ENCODE measurements around the gene GPRIN3. TPM values are rescaled to one million over a fixed set of nuclear protein-coding genes. Genes with fewer than 3 reads are reported as not detected.

Gene GPRIN3
- total and polyA plus RNA-seq, 2 donors (not counting 3 experiments of a cell fraction or from before 2014, with no cell fraction given) = 0.17 to 2.2 TPM

- Histone ChIP-seq H3K9me1 (replicated peaks; ENCODE audit: control insufficient read depth, extremely low read depth, insufficient read depth, low read length) (no peaks in the 10 kb centered on the region), H4K20me1 (replicated peaks; ENCODE audit: control insufficient read depth, extremely low read depth, insufficient read depth, low read length) (no peaks in the 10 kb centered on the region), H3K36me3 (ENCODE audit: control insufficient read depth in 2 of 2, extremely low read depth in 1 of 2, insufficient read depth in 2 of 2, low read length in 2 of 2) (no peaks in the 10 kb centered on the region), H3K4me3 (replicated peaks in 1 of 3; ENCODE audit: insufficient read depth in 1 of 3, low read depth in 1 of 3, low read length in 3 of 3) (no peak overlapping the region), H3K4me2 (ENCODE audit: insufficient read depth, low read length) (no peak overlapping the region), H3K27me3 (ENCODE audit: control insufficient read depth in 2 of 2, insufficient read depth in 2 of 2, low read length in 2 of 2) (no peaks in the 10 kb centered on the region), H3K9me3 (replicated peaks; ENCODE audit: control insufficient read depth, insufficient read depth, low read length) (no peaks in the 10 kb centered on the region), H2AFZ (ENCODE audit: low read depth, low read length) (no peak overlapping the region), H3K27ac (ENCODE audit: insufficient read depth, low read depth, low read length) (no peak overlapping the region), H3K79me2 (ENCODE audit: control insufficient read depth, insufficient read depth, low read length) (no peaks in the 10 kb centered on the region), H3K9ac (replicated peaks; ENCODE audit: extremely low read depth, insufficient read depth, low read length) (no peak overlapping the region), H3K4me1 (ENCODE audit: control insufficient read depth, extremely low read depth, insufficient read depth, low read length) (no peaks in the 10 kb centered on the region)
- CTCF ChIA-PET = no interaction called here
- intact Hi-C loops (cut with micrococcal nuclease) (no loop called here), dilution Hi-C loops (cut with MboI; ENCODE audit: extremely low pct_ligation_motif_present, low sequenced_read_pairs) (no loop called here)
- FAIRE-seq = no peak
- BruUV-seq (replicated peaks) = no TSS peak
- POLR2A ChIA-PET = no interaction called here
- no peak for TF ChIP-seq GATA2 (IDR thresholded peaks at IDR 0.05; ENCODE audit: insufficient read depth, insufficient read length, low read depth, low read length)
- no peak for TF ChIP-seq POLR2AphosphoS5 (IDR thresholded peaks at IDR 0.05; ENCODE audit: insufficient read depth, low read depth, low read length)
- no peak for TF ChIP-seq EZH2 (IDR thresholded peaks at IDR 0.05; ENCODE audit: borderline replicate concordance, low read depth, low read length, severe bottlenecking)
- no peak for TF ChIP-seq CTCF (IDR thresholded peaks at IDR 0.05; ENCODE audit: extremely low read depth in 1 of 2, insufficient read depth in 1 of 2, low read depth in 1 of 2, low read length in 2 of 2)
- no peak for TF ChIP-seq MYC (IDR thresholded peaks at IDR 0.05; ENCODE audit: low read depth, low read length)
- no peak for TF ChIP-seq MAX (IDR thresholded peaks at IDR 0.05; ENCODE audit: insufficient read depth, insufficient read length)
- TF ChIP-seq POLR2A (IDR thresholded peaks at IDR 0.05; ENCODE audit: low read depth, low read length) = no peak
- TF ChIP-seq JUN (IDR thresholded peaks at IDR 0.05; ENCODE audit: borderline replicate concordance, insufficient read depth, insufficient read length, low read depth) = no peak
- no peak for TF ChIP-seq FOS (IDR thresholded peaks at IDR 0.05; ENCODE audit: borderline replicate concordance, insufficient read depth, low read length)
- no peak for DNase-seq (ENCODE audit: low read depth, low spot score)
Measured at GRCh38 chr4:89267846-89268245, 39.8 kb downstream of the GPRIN3 start.
